Endothelial cell of umbilical vein (primary cell): ENCODE results near the gene LAMC1. TPM values are rescaled to one million over a fixed set of nuclear protein-coding genes. Genes with fewer than 3 reads are reported as not detected.

ENCODE experiments used
- BruUV-seq: library from RNA; stranded (reverse); fragments of 400-500 nt; replicated peaks from 2 replicates; lab custom pipeline; 2021; lab: Mats Ljungman, UMichigan
- CTCF ChIA-PET: fragments of 300-600, 350-600 bp; sonication (Branson Sonifier 250); formaldehyde crosslinking; loops from one replicate; lab custom pipeline; 2021; ENCODE audit warnings: antibody characterized with exemption, inconsistent platforms; lab: Charles Lee
- POLR2A ChIA-PET: fragments of 300-600, 350-600 bp; sonication (Branson Sonifier 250); formaldehyde crosslinking; loops from one replicate; lab custom pipeline; 2021; ENCODE audit warnings: antibody characterized with exemption, inconsistent platforms; lab: Charles Lee
- DNase-seq: peaks from one replicate; pipeline ENCODE4 v3.0.0-alpha.2; 2011; ENCODE audit warnings: low read depth, low spot score
- FAIRE-seq: peaks from 2 replicates; lab custom pipeline; 2011; peaks lifted over from hg19 to GRCh38; lab: Jason Lieb, UNC
- H2AFZ ChIP-seq: 2 replicates; pipeline ENCODE4 v1.6.0; 2012; ENCODE audit warnings: low read depth, low read length, control low read depth, inconsistent platforms
- H3K27ac ChIP-seq: 2 replicates; pipeline ENCODE4 v1.5.1; 2011; ENCODE audit warnings: low read depth, mild to moderate bottlenecking, control low read depth, low read length, moderate library complexity; ENCODE audit not compliant: insufficient read depth
- H3K27me3 ChIP-seq, 2 experiments: 2 replicates each; pipeline versions ENCODE4 v1.6.0 to v1.6.1; 2011; ENCODE audit warnings: low read length in 2 of 2, mixed read lengths in 1 of 2; ENCODE audit not compliant: control insufficient read depth in 2 of 2, insufficient read depth in 2 of 2
- H3K36me3 ChIP-seq, 2 experiments: 2 replicates in 1 of 2; 3 replicates in 1 of 2; pipeline ENCODE4 v1.5.1; 2011; ENCODE audit warnings: low read length in 2 of 2, mild to moderate bottlenecking in 1 of 2, moderate library complexity in 1 of 2; ENCODE audit not compliant: control insufficient read depth in 2 of 2, insufficient read depth in 2 of 2; ENCODE audit errors: extremely low read depth in 1 of 2
- H3K4me1 ChIP-seq: 3 replicates; pipeline ENCODE4 v1.5.1; 2011; ENCODE audit warnings: mild to moderate bottlenecking, low read length; ENCODE audit not compliant: control insufficient read depth, insufficient read depth; ENCODE audit errors: extremely low read depth
- H3K4me2 ChIP-seq: 2 replicates; pipeline ENCODE4 v1.6.1; 2011; ENCODE audit warnings: low read length, control low read depth, mixed read lengths; ENCODE audit not compliant: insufficient read depth
- H3K4me3 ChIP-seq, 3 experiments: fragments of 200-600 bp in 1 of 3; sonication (generic), shearing (Covaris generic) in 1 of 3; replicated peaks in 1 of 3; 2 replicates each; pipeline ENCODE4 v1.5.1; 2011 to 2016; ENCODE audit warnings: control low read depth in 3 of 3, low read length in 3 of 3, mild to moderate bottlenecking in 2 of 3, inconsistent platforms in 1 of 3, low read depth in 1 of 3, moderate library complexity in 1 of 3; ENCODE audit not compliant: insufficient read depth in 1 of 3
- H3K79me2 ChIP-seq: 2 replicates; pipeline ENCODE4 v1.6.0; 2012; ENCODE audit warnings: low read length, inconsistent platforms; ENCODE audit not compliant: control insufficient read depth, insufficient read depth
- H3K9ac ChIP-seq: replicated peaks from 2 replicates; pipeline ENCODE3; 2011; ENCODE audit warnings: low read length, control low read depth; ENCODE audit not compliant: insufficient read depth; ENCODE audit errors: extremely low read depth
- H3K9me1 ChIP-seq: replicated peaks from 3 replicates; pipeline ENCODE4 v1.6.0; 2011; ENCODE audit warnings: mild to moderate bottlenecking, low read length; ENCODE audit not compliant: control insufficient read depth, insufficient read depth; ENCODE audit errors: extremely low read depth
- H3K9me3 ChIP-seq: replicated peaks from 2 replicates; pipeline ENCODE4 v1.5.1; 2012; ENCODE audit warnings: low read length, inconsistent platforms; ENCODE audit not compliant: control insufficient read depth, insufficient read depth
- H4K20me1 ChIP-seq: replicated peaks from 2 replicates; pipeline ENCODE3; 2011; ENCODE audit warnings: mild to moderate bottlenecking, low read length; ENCODE audit not compliant: control insufficient read depth, insufficient read depth; ENCODE audit errors: extremely low read depth
- CTCF ChIP-seq, 2 donors: IDR thresholded peaks; 1 replicate in 1 of 2; 2 replicates in 1 of 2; pipeline ENCODE4 v1.5.1; 2011; ENCODE audit warnings: low read length in 2 of 2, mild to moderate bottlenecking in 2 of 2, moderate library complexity in 2 of 2, control low read depth in 1 of 2, inconsistent platforms in 1 of 2, low read depth in 1 of 2; ENCODE audit not compliant: insufficient read depth in 1 of 2; ENCODE audit errors: extremely low read depth in 1 of 2
- EZH2 ChIP-seq: IDR thresholded peaks from 2 replicates; pipeline ENCODE4 v1.6.1; 2012; ENCODE audit warnings: borderline replicate concordance, low read depth, mild to moderate bottlenecking, moderate library complexity, low read length, inconsistent platforms; ENCODE audit not compliant: severe bottlenecking
- FOS ChIP-seq: IDR thresholded peaks from 2 replicates; pipeline ENCODE4 v1.6.1; 2011; ENCODE audit warnings: mild to moderate bottlenecking, low read length, moderate library complexity, borderline replicate concordance; ENCODE audit not compliant: insufficient read depth
- GATA2 ChIP-seq: IDR thresholded peaks from 2 replicates; pipeline ENCODE4 v1.7.0; 2011; ENCODE audit warnings: low read depth, mild to moderate bottlenecking, moderate library complexity, mixed read lengths, low read length; ENCODE audit not compliant: insufficient read length, insufficient read depth
- JUN ChIP-seq: IDR thresholded peaks from 2 replicates; pipeline ENCODE4 v1.6.1; 2011; ENCODE audit warnings: borderline replicate concordance, low read depth; ENCODE audit not compliant: insufficient read length, insufficient read depth
- MAX ChIP-seq: IDR thresholded peaks from 2 replicates; pipeline ENCODE4 v1.6.1; 2011; ENCODE audit not compliant: insufficient read depth, insufficient read length
- MYC ChIP-seq: IDR thresholded peaks from one replicate; pipeline ENCODE4 v1.6.1; 2011; ENCODE audit warnings: mild to moderate bottlenecking, low read depth, low read length
- POLR2A ChIP-seq: IDR thresholded peaks from 2 replicates; pipeline ENCODE4 v1.6.1; 2012; ENCODE audit warnings: low read depth, mild to moderate bottlenecking, control low read depth, low read length
- POLR2AphosphoS5 ChIP-seq: IDR thresholded peaks from 2 replicates; pipeline ENCODE4 v1.6.1; 2012; ENCODE audit warnings: low read depth, mild to moderate bottlenecking, control low read depth, low read length, moderate library complexity; ENCODE audit not compliant: insufficient read depth
- dilution Hi-C: fragments of 300-500 bp; cut with MboI; formaldehyde crosslinking; loops from one replicate; pipeline ENCODE4 v1.15.0; 2019; ENCODE audit warnings: low sequenced_read_pairs; ENCODE audit not compliant: extremely low pct_ligation_motif_present
- intact Hi-C: fragments of 100-400 bp; cut with micrococcal nuclease; formaldehyde crosslinking; loops from one replicate; pipeline ENCODE4 v1.10.0; 2022
- polyA plus RNA-seq, 4 experiments: library from polyadenylated mRNA; depleted of rRNA in 3 of 4; stranded (reverse) in 3 of 4; unstranded in 1 of 4; fragments of >200 nt; gene quantifications; 2 replicates each; pipeline versions ENCODE4 v1.2.1 to v1.2.3, GENCODE V29; 2011 to 2012; ENCODE audit warnings: missing spikeins in 1 of 4
- total RNA-seq: library from RNA; stranded (reverse); gene quantifications from 2 replicates; pipeline ENCODE4 v1.2.3, GENCODE V29; 2021

Gene LAMC1
- total and polyA plus RNA-seq, 2 donors (not counting 3 experiments of a cell fraction or from before 2014, with no cell fraction given), result 92.5 to 216 TPM

- Histone ChIP-seq H3K4me1 (no peaks in the 10 kb centered on the region), H3K4me3 (no peak overlapping the region), H3K36me3 (peaks cover 24 to 42% of the 10 kb centered on the region in 2 experiments), H3K9me3 (no peaks in the 10 kb centered on the region), H3K27ac (no peak overlapping the region), H3K79me2 (no peaks in the 10 kb centered on the region), H3K9ac (no peak overlapping the region), H4K20me1 (no peaks in the 10 kb centered on the region), H2AFZ (no peak overlapping the region), H3K9me1 (no peaks in the 10 kb centered on the region), H3K27me3 (no peaks in the 10 kb centered on the region), H3K4me2 (no peak overlapping the region)
- DNase-seq, result no peak
- no peak for TF ChIP-seq POLR2A
- TF ChIP-seq GATA2, result no peak
- TF ChIP-seq MYC, result no peak
- TF ChIP-seq POLR2AphosphoS5, result no peak
- TF ChIP-seq JUN, result no peak
- no peak for TF ChIP-seq CTCF (IDR thresholded peaks at IDR 0.05; ENCODE audit: extremely low read depth in 1 of 2, insufficient read depth in 1 of 2, low read depth in 1 of 2, low read length in 2 of 2)
- TF ChIP-seq MAX, result no peak
- TF ChIP-seq EZH2, result no peak
- no peak for TF ChIP-seq FOS
- no peak for FAIRE-seq
- no TSS peak for BruUV-seq
- intact Hi-C loops, result no loop called here
- CTCF ChIA-PET, result interaction anchor here (1.1 kb wide), 1 partner anchor 168 kb away, joined by 4 read pairs; no protein-coding TSS in a partner anchor
- dilution Hi-C loops, result no loop called here
- POLR2A ChIA-PET, result no interaction called here
Observed at GRCh38 chr1:183131166-183131565, 107.9 kb downstream of the LAMC1 start.
